KOPT-K1 (cell line): ENCODE results near the gene TMEM181.
"Not testable (repeated sequence)": the region's sequence is repeated elsewhere in the genome, so short reads cannot be mapped to it uniquely, and the experiment has no call there.

Source experiments
- H3K27ac ChIP-seq: fragments of 200-600 bp; sonication (generic); 2 replicates; pipeline ENCODE4 v1.5.1; 2016; ENCODE audit warnings: antibody characterized with exemption, mild to moderate bottlenecking, low read depth, low read length; ENCODE audit not compliant: poor library complexity, severe bottlenecking
- H3K36me3 ChIP-seq: fragments of 200-600 bp; sonication (generic); 2 replicates; pipeline ENCODE4 v1.5.1; 2017; ENCODE audit warnings: antibody characterized with exemption, mild to moderate bottlenecking, low read length, moderate library complexity; ENCODE audit not compliant: insufficient read depth
- H3K9me3 ChIP-seq: fragments of 200-600 bp; sonication (generic); 2 replicates; pipeline ENCODE4 v1.5.1; 2017; ENCODE audit warnings: antibody characterized with exemption, low read length, mild to moderate bottlenecking; ENCODE audit not compliant: insufficient read depth, poor library complexity, severe bottlenecking

Gene TMEM181

DNA sequence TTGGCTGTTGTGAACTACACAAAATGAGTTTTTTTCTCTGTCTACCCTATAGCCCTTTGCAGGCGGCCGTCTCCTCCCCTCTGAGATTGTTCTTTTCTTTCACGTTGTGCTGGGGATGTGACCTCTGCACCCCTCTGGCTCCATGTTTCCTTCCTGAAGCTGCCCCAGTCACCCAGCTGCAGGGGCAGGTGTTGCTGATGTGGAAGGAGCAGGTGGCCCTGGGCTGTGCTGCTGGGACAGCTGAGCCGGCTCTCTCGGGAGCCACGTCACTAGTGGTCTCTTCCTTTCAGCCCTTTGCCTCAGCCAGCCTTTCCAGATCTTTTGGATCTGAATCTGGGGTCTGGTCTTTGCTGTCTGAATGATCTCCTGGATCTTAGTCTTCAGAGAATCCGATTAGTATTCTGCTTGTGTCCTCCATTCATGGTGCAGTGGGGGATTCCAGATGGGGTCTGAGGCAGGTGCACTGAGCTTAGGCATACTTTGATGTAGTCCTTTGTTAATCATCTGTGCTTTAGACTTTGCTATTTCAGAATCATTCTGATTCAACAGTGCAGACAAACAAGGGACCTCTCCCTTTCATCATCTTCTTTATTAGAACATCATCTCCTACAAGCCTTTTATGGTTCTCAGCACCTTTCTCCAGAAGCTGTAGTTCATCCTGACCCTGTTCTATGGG lies 31.4 kb downstream of the TMEM181 start:
- Histone ChIP-seq H3K36me3 (peaks cover 97% of the 10 kb centered on the region), H3K9me3 (no peaks in the 10 kb centered on the region), H3K27ac (no peak overlapping the region)

DNA sequence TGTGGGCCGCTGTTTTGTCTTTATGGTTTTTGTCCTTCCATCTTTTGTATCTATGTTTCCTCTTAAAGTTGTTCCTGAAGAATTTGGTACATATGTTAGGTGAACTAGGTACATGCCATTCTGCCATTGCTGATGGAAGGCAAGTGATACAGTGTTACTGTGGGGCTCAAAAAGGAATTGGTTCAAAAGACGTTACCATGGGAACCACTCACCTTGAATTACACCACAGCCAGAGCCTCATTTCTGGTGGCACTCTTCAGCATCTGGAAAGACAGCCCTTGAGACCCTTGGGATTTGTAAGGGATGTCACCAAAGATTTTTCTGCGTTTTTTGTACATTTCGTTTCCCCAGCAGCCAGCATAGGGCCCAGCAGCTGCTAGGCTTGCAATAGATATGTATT lies 31.9 kb downstream of the TMEM181 start:
- Histone ChIP-seq H3K36me3 (peaks cover 97% of the 10 kb centered on the region), H3K27ac (no peak overlapping the region), H3K9me3 (no peaks in the 10 kb centered on the region)

DNA sequence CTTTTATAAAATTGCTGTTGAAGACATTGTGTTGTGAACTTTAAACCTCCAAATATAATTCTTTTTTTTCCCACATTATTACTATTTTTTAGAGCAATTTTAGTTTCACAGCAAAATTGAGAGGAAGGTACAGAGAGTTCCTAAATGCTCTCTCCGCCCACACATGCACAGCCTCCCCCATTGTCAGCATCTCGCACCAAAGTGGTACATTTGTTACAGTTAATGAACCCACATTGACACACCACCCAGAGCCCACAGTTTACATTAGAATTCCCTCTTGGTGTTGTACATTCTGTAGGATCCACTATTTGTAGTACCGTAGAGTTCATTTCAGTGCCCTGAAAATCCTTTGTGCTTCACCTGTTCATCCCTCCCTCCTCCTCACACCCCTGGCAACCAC lies 33.8 kb downstream of the TMEM181 start:
- Histone ChIP-seq H3K9me3 (no peaks in the 10 kb centered on the region), H3K27ac (no peak overlapping the region), H3K36me3 (peaks cover 95% of the 10 kb centered on the region)

DNA sequence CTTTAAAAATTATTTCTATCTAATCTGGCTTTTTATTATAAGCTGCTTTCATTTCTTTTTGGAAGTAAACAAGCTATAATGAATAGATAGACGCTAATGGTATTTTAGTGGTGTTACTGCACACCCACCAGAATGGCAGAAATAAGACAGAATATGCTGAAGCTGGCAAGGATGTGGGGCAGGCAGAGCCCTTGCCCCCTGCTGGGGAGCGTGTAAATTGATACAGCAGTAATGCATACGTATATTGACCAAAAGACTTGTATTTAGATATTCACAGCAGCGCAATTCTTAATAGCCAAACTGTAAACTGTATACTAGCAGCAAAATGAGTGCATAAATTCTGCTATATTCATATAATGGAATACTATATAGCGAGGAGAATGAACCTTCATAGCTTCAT lies 35.3 kb downstream of the TMEM181 start:
- Histone ChIP-seq H3K9me3 (no peaks in the 10 kb centered on the region), H3K27ac (no peak overlapping the region), H3K36me3 (peaks cover 95% of the 10 kb centered on the region)

DNA sequence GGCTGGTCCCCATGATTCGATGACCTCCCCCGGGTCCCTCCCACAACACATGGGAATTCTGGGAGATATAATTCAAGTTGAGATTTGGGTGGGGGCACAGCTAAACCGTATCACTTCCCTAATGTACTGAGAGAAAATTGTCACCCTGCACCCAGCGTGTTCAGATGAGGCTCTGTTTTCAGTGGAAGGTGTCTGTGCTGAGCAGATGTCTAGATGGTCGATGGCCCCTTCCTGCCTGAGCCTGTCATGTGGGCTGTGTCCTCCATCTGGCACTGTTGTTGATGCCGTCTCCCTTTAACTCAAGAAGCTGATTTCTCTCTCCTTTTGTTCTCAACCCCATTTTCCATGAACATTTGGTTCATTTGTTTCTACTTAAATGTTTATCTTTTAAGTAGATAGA lies 37.0 kb downstream of the TMEM181 start:
- Histone ChIP-seq H3K36me3 (peaks cover 95% of the 10 kb centered on the region), H3K27ac (no peak overlapping the region), H3K9me3 (no peaks in the 10 kb centered on the region)

DNA sequence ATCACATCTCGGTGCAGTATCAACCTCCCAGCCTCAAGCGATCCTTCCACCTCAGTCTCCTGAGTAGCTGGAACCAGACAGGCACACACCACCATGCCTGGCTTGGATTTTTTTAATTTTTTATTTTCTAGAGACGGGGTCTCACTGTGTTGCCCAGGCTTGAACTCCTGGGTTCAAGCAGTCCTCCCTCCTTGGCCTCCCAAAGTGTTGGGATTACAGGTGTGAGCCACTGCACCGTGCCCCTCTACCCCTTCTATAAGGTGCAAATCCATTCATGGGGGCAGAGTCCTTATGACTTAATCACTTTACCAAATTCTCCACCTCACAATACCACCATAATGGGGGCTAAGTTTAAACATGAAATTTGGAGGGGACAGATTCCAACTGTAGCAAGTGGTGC lies 37.7 kb downstream of the TMEM181 start:
- H3K36me3 ChIP-seq: peaks cover 95% of the 10 kb centered on the region
- no peaks in the 10 kb centered on the region for H3K9me3 ChIP-seq

DNA sequence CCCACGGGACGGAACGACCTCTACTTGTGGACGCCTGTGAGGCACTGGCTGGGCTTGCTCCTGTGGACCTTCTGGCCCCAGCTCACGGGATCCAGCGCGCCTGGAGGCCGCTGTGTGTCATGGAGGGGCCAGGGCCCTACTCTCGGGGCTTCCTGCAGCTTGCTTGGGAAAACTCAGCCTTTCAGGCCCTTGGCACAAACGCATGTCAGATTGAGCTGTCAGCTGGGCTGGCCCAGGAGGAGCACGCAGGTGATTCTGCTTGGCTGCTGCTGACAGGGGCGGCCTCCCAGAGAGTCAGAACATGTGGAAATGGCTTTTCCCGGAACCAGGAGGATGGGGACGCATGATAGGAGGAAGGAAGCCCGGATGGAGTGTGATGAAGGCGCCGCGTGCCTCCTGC lies 39.7 kb downstream of the TMEM181 start:
- peaks cover 95% of the 10 kb centered on the region for H3K36me3 ChIP-seq

More for the DNA sequence above, 37.7 kb downstream of the TMEM181 start:
- H3K27ac ChIP-seq: no peak overlapping the region

DNA sequence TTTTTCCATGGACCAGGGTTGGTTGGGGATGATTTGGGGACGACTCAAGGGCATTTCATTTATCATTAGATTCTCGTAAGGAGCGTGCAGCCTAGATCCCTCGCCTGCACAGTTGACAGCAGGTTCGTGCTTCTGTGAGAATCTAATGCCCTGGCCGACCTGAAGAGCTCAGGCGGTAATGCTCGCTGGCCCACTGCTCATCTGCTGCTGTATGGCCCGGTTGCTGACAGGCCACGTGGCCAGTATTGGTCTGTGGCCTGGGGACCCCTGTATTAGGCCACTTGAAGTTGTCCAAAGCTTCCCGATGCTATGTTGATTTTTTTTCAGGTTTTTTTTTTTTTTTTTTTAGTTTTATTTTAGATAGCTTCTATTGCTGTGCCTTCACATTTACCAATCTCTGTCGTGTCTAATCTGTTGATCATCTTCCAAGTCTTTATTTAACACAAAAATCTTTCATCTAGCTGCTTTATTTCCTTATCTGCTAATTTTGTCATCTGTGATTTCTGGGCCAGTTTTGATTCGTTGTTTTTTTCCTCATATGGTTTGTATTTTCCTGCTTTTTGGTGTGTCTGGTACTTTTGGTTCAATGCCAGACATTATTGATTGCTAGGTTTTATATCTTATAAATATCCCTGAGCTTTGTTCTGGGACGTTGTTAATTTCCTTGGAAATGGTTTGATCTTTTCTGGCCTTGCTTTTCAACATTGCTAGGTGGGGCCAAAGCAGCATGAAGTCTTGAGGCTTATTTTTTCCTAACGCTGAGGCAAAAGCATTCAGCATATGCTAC lies 43.6 kb downstream of the TMEM181 start:
- Histone ChIP-seq H3K27ac (no peak overlapping the region), H3K36me3 (peaks cover 98% of the 10 kb centered on the region)

More for the DNA sequence above, 39.7 kb downstream of the TMEM181 start:
- H3K9me3 ChIP-seq: no peaks in the 10 kb centered on the region
- no peak overlapping the region for H3K27ac ChIP-seq

DNA sequence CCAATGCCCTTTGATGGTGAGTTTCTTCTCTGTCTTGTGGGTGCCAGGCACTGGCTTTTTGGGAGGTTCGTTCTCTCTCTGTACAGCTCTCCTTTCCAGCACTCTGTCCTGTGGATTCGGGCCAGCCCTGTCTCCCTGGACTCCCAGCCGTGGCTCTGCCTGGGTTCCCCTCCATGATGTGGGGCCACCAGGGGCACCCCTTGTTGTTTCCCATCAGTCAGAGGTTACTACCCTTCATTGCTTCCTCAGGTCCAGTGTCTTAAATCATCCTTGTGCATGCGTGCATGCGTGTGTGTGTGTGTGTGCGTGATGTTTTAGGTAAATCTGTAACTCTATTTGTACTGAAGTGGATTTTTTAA lies 44.1 kb downstream of the TMEM181 start:
- no peak overlapping the region for H3K27ac ChIP-seq
- peaks cover 100% of the 10 kb centered on the region for H3K36me3 ChIP-seq
- H3K9me3 ChIP-seq: no peaks in the 10 kb centered on the region

More for the DNA sequence above, 43.6 kb downstream of the TMEM181 start:
- no peaks in the 10 kb centered on the region for H3K9me3 ChIP-seq

DNA sequence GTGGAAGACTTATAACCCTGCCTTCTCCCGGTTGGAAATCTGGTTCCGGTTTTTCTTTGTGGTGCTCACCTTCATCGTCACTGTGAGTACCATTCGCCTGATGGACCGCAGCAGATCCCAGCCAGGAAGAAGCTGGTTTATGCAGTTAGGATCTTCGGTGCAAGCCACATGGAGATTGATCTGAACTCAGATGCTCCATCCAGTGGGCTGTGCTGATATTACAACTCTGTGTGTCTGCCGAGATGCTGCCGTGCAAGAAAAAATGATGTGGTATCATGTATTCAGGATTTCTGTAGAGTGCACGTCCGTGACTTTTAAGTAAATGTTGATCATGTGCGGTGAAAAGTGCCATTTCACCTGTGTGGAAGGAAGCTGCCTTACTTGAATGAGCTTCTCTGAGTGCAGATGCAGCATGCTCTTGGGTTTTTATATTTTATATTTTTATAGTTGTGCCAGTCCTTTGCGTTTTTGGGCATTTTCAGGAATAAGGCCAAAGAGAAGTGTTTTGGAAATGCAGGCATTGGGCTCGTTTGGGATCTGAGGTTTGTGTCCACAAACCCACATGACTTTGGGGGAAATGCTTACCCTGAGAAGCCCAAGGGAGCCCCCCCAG lies 45.5 kb downstream of the TMEM181 start:
- no peaks in the 10 kb centered on the region for H3K9me3 ChIP-seq
- H3K27ac ChIP-seq: no peak overlapping the region
- peaks cover 100% of the 10 kb centered on the region for H3K36me3 ChIP-seq

DNA sequence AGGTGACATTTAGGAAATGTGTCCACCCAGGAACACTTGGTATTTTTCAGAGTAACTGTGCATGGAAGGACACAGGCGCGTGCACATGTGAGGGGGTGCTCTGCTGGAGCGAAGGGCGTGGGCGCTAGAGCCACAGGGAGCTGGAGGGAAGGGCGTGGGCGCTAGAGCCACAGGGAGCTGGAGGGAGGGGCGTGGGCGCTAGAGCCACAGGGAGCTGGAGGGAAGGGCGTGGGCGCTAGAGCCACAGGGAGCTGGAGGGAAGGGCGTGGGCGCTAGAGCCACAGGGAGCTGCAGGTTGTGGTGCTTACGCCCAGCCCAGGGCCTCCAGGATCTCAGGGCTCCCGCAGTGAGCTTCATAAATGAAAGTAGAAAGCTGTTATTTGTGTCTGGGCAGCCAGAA lies 46.1 kb downstream of the TMEM181 start:
- not testable (repeated sequence) for H3K27ac ChIP-seq, H3K9me3 ChIP-seq
- peaks cover 100% of the 10 kb centered on the region for H3K36me3 ChIP-seq

DNA sequence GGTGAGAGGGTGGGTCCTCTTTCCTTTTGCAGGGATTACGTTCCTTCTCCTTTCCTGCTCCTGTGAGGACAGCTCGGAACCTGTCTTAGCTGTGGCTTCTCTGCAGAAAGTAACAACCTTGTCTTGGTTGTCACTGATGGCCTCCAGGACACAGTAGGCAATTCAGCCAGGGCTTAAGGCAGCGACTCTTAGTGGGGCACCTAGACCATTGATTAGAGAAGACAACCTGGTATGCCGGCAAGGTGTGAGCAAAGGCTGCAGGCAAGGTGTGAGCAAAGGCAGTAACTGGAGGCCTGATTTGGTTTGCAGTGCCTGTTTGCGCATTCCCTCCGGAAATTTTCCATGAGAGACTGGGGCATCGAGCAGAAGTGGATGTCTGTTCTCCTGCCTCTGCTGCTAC lies 47.0 kb downstream of the TMEM181 start:
- Histone ChIP-seq H3K36me3 (peaks cover 100% of the 10 kb centered on the region), H3K27ac (no peak overlapping the region), H3K9me3 (no peaks in the 10 kb centered on the region)

DNA sequence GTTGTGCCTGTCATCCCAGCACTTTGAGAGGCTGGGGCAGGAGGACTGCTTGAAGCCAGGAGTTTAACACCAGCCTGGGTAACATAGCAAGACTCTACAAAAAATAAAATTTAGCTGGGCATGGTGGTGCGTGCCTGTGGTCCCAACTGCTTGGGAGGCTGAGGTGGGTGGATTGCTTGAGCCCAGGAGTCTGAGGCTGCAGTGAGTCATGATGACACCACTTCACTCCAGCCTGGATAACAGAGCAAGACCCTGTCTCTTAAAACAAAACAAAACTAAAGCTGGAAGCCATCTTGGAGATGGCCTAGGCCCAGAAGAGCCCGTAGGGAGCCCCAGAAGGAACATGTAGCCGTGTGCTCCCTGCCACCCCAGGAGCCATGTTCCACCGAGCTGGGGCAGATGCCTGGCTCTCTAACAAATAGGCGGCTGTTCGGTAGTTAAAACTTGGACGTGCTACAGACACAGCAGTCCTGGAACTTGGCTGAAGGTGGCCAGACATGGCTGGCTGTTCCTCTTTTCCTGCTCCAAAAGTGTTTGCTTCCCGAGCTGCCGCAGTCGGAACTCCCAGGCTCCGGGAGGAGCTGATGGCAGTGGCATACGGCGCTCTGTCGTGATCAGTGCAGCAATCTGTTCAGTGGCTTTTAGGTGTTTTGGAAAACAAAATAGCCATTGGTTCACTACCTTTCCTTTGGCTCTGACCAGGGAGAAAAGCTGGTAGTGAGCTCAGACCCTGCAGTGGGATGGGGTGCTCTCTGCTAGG lies 47.7 kb downstream of the TMEM181 start:
- peaks cover 100% of the 10 kb centered on the region for H3K36me3 ChIP-seq

DNA sequence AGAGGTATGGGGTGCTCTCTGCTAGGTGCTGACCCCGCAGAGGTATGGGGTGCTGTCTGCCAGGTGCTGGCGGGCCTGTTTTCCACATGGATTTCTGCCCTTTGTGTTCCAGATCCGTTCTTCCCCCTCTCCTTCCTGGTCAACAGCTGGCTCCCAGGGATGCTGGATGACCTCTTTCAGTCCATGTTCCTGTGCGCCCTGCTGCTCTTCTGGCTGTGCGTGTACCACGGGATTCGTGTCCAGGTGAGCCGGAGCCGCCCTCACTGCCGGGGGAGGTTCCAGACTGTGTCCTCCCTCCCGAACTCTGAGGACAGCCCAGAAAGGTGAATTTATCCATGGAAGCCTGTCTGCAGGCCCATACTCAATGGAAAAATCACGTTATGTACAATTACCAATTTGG lies 48.3 kb downstream of the TMEM181 start:
- Histone ChIP-seq H3K9me3 (no peaks in the 10 kb centered on the region), H3K27ac (no peak overlapping the region), H3K36me3 (peaks cover 100% of the 10 kb centered on the region)

More for the DNA sequence above, 47.7 kb downstream of the TMEM181 start:
- Histone ChIP-seq H3K27ac (no peak overlapping the region), H3K9me3 (no peaks in the 10 kb centered on the region)
